SJSA1 (cell line): ENCODE results near the gene GNA12. TPM values are rescaled to one million over a fixed set of nuclear protein-coding genes. Genes with fewer than 3 reads are reported as not detected.

Experiments
- DNase-seq, 2 experiments: peaks; one replicate each; pipeline ENCODE4 v3.0.0-alpha.2; 2015 to 2020; ENCODE audit warnings: low spot score in 2 of 2, low read depth in 1 of 2
- H3K27ac ChIP-seq: fragments of 250-450 bp; sonication (Bioruptor Pico); 2 replicates; pipeline ENCODE4 v1.5.1; 2020; ENCODE audit warnings: mild to moderate bottlenecking, moderate library complexity
- H3K27me3 ChIP-seq: fragments of 250-450 bp; sonication (Bioruptor Pico); replicated peaks from 2 replicates; pipeline ENCODE4 v1.5.1; 2020; ENCODE audit warnings: mild to moderate bottlenecking, moderate library complexity
- H3K36me3 ChIP-seq: fragments of 250-450 bp; sonication (Bioruptor Pico); 2 replicates; pipeline ENCODE4 v1.5.1; 2020; ENCODE audit warnings: mild to moderate bottlenecking
- H3K4me1 ChIP-seq: fragments of 250-450 bp; sonication (Bioruptor Pico); replicated peaks from 2 replicates; pipeline ENCODE4 v1.6.1; 2021; ENCODE audit warnings: mild to moderate bottlenecking
- H3K4me3 ChIP-seq: fragments of 250-450 bp; sonication (Bioruptor Pico); 2 replicates; pipeline ENCODE4 v1.5.1; 2020; ENCODE audit warnings: mild to moderate bottlenecking
- H3K9me3 ChIP-seq: fragments of 250-450 bp; sonication (Bioruptor Pico); replicated peaks from 2 replicates; pipeline ENCODE4 v1.5.1; 2020; ENCODE audit warnings: mild to moderate bottlenecking
- total RNA-seq: library from RNA; depleted of rRNA; stranded (reverse); fragments of >200 nt; shearing (Covaris generic); gene quantifications from 2 replicates; pipeline ENCODE4 v1.2.3, GENCODE V29; 2014

Gene GNA12
- total RNA-seq, 1 experiment from 2014 or later = 31.2 TPM

DNA sequence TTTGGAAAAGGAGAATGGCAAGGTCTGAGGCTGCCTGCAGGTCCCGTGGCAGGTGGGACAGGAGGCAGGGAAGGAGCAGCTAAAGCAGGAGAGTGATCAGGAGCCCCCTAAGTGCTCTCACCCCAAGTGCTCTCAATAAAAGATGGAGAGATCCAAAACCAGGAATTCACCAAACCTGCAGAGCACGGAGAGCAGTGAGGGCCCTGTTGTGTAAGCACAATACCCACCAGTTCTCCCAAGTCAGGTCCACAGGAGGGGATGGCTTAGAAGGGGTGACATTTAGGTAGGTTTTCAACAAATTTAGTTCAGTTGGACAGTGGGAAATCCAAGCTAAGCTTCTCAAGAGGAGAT is 40.8 kb downstream of the GNA12 start:
- Histone ChIP-seq H3K4me1 (peaks cover 39% of the 10 kb centered on the region), H3K9me3 (no peaks in the 10 kb centered on the region), H3K36me3 (peaks cover 8% of the 10 kb centered on the region; the same call in 1 of the 2 replicates), H3K27ac (peak overlapping the region; percentile 89), H3K27me3 (no peaks in the 10 kb centered on the region), H3K4me3 (no peak overlapping the region)
- DNase-seq = no peak

DNA sequence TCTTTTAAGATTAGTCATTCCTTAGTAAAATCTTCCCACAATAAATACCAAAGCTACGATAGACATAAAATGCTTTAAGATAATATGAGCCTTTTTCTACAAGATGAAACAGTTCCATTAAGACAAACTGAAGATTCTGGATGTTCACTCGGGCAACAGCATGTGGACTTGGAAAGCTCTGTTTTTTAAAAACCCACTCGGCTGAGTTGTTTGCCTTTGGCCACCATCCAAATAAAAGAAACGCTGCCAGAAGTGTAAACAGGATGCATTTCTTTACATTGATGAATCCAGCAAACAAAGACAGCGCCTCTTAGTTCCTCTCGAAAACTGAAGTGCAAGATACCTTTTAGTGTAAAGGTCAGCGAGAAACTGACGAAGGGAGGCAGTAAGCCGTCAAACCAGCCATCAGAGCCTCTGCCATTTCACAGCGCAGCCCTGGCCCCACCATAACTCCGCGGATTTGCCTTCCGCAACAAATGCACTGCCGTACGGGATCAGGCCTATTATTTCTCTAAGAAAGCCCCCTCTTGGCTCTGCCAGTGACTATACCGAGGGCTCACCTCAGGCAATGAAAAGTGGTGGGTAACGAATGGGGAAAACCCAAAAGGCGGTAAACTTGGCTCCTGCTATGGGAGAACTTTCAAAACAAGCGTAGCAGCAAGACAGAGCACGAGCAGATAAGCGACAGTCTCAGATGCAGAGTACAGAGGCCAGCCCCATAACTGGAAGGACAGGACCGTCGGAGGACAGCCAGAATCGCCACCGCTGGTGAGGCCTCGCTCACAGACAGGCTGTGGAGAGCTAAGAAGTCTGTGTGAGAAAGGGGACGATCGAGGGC is 41.4 kb downstream of the GNA12 start:
- peak overlapping the region; percentile 89 for H3K27ac ChIP-seq
- H3K4me1 ChIP-seq = peaks cover 44% of the 10 kb centered on the region
- H3K27me3 ChIP-seq = no peaks in the 10 kb centered on the region
- H3K4me3 ChIP-seq = no peak overlapping the region
- peak in 1 of 2 experiments; percentile 69 for DNase-seq
- no peaks in the 10 kb centered on the region for H3K9me3 ChIP-seq
- peaks cover 8% of the 10 kb centered on the region; the same call in 1 of the 2 replicates for H3K36me3 ChIP-seq

DNA sequence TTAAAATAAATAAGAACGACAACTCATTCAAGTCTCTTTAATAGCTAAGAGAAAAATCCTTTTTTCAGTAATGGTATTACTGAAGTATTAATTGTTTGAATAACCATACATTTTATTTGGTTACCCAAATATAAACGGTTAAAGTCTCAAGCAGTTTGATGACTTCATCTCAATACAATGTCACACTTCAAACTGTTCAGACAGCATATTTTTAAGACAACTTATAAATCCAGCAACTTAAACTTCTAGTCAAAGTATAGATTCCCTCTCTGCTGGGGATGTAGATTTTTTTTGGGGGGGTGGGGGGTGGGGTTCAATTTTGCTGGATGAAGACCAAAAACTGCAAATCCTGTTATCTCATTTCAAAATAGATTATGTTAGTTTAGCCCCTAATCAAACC is 42.0 kb downstream of the GNA12 start:
- DNase-seq = peak in 1 of 2 experiments; percentile 64
- Histone ChIP-seq H3K27me3 (no peaks in the 10 kb centered on the region), H3K36me3 (peaks cover 8% of the 10 kb centered on the region; the same call in 1 of the 2 replicates), H3K27ac (peak overlapping the region; percentile 89), H3K4me3 (no peak overlapping the region), H3K9me3 (no peaks in the 10 kb centered on the region), H3K4me1 (peaks cover 44% of the 10 kb centered on the region)

DNA sequence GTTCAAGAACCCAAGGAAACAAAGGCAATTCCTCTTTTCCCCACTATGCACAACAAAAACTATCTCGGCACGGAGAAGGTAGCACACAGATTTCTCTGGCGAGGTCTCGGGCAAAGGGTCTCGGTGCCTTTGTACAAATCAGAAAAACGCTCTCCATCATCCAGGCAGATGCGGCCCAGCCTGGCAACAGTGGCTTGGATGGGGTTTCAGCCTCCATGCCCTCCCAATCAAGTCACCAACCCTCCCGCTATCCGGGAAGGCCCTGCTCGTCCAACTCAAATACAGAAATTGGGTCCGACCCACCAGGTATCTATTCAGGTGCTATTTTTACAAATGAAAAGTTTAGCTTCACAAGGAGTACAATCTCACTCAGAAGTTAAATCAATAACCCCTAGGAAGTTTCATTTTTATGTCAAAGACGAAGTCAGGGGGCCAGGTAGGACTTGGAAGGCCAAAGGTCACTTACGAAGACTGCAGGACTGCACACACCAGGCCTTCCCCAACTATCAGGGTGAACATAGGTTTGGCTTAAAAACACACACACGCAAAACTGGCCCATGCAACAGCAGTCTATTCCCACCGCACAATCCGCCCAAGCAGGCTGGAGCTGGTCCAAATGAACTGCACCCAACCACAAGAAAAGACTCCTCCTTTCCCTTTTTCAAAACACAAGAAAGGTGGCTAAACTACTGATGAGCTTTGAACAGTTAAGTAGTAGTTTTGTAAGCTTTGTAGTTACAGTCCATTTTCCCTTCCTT is 43.0 kb downstream of the GNA12 start:
- Histone ChIP-seq H3K4me1 (peaks cover 44% of the 10 kb centered on the region), H3K27me3 (no peaks in the 10 kb centered on the region), H3K9me3 (no peaks in the 10 kb centered on the region), H3K4me3 (no peak overlapping the region), H3K27ac (peak overlapping the region; percentile 89), H3K36me3 (peaks cover 8% of the 10 kb centered on the region; the same call in 1 of the 2 replicates)
- peak in 1 of 2 experiments; percentile 46 for DNase-seq

DNA sequence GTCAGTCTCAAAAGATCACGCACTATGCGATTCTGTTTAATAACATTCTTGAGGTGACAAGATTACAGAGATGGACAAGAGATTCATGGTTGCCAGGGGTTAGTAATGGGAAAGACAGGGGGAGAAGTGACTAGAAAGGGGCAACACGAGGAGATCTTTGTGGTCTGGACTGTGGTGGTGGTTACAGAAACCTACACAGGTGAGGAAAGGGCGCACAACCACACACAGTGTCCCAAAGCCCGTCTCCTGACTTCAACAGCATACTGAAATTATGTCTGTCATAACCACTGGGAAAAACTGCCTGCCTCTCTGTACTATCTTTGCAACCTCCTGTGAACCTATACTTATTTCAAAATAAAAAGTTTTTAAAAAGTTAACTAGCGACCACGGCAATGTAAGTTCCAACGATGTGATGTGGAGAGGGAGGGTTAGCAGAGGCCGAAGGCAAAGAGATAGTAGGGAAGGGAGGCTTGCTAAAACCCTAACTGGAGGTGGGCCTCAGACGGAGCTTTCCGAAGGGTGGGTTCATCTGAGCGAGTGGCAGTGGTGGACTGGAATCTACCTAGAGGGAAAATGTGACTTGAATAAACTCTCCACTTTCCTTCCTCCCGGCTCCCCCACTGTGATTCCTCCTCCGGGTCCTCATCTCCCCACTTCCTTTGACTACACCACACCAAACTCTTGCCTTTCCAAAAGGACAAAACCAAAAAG is 43.7 kb downstream of the GNA12 start:
- H3K4me3 ChIP-seq = no peak overlapping the region
- no peaks in the 10 kb centered on the region for H3K9me3 ChIP-seq
- no peaks in the 10 kb centered on the region for H3K27me3 ChIP-seq
- no peak overlapping the region for H3K27ac ChIP-seq
- no peak for DNase-seq
- peaks cover 44% of the 10 kb centered on the region for H3K4me1 ChIP-seq
- H3K36me3 ChIP-seq = peaks cover 8% of the 10 kb centered on the region; the same call in 1 of the 2 replicates

DNA sequence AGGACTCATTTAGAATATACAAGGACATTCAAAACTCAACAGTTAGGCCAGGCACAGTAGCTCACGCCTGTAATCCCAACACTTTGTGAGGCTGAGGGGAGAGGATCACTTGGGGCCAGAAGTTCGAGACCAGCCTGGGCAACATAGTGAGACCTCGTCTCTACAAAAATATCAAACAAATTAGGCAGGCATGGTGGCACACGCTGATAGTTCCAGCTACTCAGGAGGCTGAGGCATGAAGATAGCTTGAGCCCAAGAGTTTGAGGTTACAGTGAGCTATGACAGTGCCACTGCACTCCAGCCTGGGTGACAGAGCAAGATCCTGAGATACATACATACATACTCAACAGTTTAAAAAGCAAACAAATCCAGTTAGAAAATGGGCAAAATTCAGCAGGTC is 44.9 kb downstream of the GNA12 start:
- Histone ChIP-seq H3K9me3 (no peaks in the 10 kb centered on the region), H3K4me3 (no peak overlapping the region), H3K27me3 (no peaks in the 10 kb centered on the region), H3K27ac (no peak overlapping the region), H3K4me1 (peaks cover 41% of the 10 kb centered on the region), H3K36me3 (peaks cover 17% of the 10 kb centered on the region)
- no peak for DNase-seq

DNA sequence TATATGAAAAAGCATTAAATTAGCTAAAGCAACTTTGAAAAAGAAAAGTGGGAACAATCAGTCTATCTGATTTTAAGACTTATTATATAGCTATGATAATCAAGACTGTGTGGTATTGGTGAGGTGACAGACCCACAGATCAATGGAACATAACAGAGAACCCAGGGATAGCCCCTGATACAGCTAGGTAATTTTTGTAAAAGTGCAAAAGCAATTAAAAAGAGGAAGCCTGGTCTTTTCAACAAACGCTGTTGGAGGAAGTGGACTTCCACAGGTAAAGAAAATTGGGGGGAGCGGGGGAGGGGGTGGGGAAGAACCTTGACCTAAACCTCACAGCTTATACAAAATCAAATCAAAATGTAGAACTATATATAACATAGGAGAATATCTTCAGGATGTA is 45.4 kb downstream of the GNA12 start:
- H3K9me3 ChIP-seq = no peaks in the 10 kb centered on the region
- no peak for DNase-seq
- no peak overlapping the region for H3K27ac ChIP-seq
- peaks cover 36% of the 10 kb centered on the region for H3K4me1 ChIP-seq
- no peaks in the 10 kb centered on the region for H3K27me3 ChIP-seq
- H3K4me3 ChIP-seq = no peak overlapping the region
- H3K36me3 ChIP-seq = peaks cover 23% of the 10 kb centered on the region

DNA sequence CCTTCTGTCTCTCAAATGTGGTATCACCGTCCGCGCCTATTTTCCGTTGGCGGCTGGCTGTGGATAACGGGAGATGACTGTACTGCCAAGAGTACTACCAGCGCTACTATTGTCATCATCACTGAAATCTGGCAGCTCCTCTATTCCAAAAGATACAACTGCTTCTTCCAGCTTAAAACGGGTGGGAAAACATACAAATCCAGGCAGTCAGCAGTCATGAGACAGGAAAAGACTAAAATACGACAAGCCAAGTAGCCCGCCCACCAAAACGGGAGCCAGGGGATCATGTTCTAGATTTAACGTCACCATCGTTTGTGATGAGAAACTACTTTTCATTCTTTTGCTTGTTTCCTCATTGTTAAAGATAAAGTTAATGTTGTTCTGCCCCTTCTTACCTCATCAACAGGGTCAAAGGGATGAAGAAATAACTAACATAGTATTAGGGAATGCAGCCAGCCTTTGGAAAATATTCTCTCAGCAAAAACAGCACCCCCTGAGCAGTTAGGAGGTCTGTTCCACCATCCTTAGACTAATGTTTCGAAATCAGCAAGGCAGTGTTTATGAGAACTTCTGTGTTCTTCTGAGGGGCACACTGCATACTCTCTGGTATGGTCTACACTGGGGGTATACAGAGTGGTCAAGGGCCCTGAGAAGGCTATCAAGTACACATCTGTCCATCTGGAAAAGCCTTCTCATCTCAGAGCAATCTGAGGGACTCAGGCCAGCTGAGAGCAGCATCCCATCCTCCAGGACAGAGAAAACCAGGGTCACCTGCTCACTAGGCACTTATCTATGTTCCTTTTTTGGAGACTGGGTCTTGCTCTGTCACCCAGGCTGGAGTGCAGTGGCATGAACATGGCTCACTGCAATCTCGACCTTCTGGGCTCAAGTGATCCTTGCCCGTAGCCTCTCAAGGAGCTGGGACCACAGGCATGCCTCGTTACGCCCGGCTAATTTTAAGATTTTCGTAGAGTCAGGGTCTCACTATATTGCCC is 47.5 kb downstream of the GNA12 start:
- Histone ChIP-seq H3K36me3 (peaks cover 35% of the 10 kb centered on the region), H3K9me3 (no peaks in the 10 kb centered on the region), H3K27me3 (no peaks in the 10 kb centered on the region), H3K4me3 (no peak overlapping the region), H3K27ac (no peak overlapping the region), H3K4me1 (peaks cover 15% of the 10 kb centered on the region)
- no peak for DNase-seq

DNA sequence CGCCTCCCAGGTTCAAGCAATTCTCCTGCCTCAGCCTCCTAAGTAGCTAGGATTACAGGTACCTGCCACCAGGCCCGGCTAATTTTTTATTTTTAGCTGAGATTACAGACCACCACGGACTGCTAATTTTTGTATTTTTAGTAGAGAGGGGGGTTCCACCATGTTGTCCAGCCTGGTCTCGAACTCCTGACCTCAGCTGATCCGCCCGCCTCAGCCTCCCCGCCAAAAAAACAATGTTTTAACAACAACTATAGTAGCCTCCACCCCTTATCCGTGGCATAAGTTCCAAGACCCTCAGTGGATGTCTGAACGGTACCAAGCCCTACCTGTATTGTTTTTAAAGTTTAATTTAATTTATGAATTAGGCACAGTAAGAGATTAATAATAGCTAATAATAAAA is 48.2 kb downstream of the GNA12 start:
- no peak for DNase-seq
- Histone ChIP-seq H3K27me3 (no peaks in the 10 kb centered on the region), H3K4me1 (peaks cover 8% of the 10 kb centered on the region), H3K9me3 (no peaks in the 10 kb centered on the region), H3K36me3 (peaks cover 41% of the 10 kb centered on the region), H3K27ac (no peak overlapping the region), H3K4me3 (no peak overlapping the region)

DNA sequence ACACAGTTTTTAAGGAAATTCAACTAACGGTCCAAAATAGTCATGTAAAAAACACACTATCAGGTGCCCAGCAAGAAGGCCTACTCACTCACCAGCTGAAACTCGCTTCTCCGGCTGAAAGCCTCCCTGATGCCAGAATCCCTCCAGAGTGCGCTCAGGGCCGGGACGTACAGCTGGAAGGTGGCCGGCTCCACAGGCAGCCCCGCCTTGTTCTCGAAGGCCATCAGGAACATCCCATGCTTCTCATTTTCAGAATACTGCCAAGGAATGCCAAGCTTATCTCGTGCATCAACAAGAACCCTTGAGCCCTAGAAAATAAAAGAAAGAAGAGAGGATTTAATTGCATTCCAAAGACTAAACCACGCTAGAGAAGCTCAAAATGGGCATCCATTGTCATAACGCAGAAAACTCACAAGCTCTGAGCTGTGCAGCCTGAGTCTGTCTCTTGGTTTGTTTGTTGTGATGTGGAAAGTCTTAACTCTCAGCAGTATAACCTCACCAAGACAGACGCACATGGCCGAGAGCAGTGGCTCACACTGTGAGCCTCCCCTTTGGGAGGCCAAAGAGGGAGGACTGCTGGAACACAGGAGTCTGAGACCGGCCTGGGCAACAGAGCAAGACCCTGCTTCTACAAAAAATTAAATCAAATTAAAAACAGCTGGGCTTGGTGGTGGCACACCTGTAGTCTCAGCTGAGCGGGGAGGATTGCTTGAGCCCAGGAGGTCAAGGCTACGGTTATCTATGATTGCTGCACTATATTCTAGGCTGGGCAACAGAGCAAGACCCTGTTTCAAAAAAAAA is 49.1 kb downstream of the GNA12 start:
- Histone ChIP-seq H3K27me3 (no peaks in the 10 kb centered on the region), H3K27ac (no peak overlapping the region), H3K4me3 (no peak overlapping the region), H3K9me3 (no peaks in the 10 kb centered on the region), H3K36me3 (peaks cover 47% of the 10 kb centered on the region), H3K4me1 (peaks cover 5% of the 10 kb centered on the region; the same call in 1 of the 2 replicates)
- no peak for DNase-seq

DNA sequence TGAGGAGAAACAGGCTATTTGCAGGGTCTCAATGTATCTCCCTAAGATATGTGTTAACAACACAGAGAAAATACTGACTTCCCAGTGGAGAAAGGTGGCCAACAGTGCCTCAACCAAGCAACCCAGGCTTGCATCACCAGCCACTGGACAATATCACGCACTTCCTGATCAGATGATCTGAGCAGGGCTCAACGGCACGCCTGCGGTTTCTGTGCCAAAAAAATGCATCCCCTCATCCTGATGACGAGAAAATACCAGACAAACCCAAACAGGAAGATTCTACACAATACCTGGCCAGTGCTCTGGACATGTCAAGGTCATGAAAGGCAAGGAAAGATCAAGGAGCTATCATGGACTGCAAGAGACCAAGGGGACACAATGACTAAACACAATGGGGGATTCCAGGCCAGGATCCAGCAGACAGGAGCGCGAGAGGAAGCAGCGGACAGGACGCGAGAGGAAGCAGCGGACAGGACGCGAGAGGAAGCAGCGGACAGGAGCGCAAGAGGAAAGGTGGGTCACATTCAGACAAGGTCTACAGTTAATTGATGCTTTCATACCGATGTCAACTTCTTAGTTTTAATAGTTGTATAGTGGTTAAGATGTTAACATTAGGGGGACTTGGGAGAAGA is 51.1 kb downstream of the GNA12 start:
- H3K27me3 ChIP-seq = no peaks in the 10 kb centered on the region
- no peaks in the 10 kb centered on the region for H3K9me3 ChIP-seq
- no peak overlapping the region for H3K4me3 ChIP-seq
- H3K27ac ChIP-seq = no peak overlapping the region
- H3K36me3 ChIP-seq = peaks cover 56% of the 10 kb centered on the region
- H3K4me1 ChIP-seq = peaks cover 2% of the 10 kb centered on the region; the same call in 1 of the 2 replicates
- no peak for DNase-seq

DNA sequence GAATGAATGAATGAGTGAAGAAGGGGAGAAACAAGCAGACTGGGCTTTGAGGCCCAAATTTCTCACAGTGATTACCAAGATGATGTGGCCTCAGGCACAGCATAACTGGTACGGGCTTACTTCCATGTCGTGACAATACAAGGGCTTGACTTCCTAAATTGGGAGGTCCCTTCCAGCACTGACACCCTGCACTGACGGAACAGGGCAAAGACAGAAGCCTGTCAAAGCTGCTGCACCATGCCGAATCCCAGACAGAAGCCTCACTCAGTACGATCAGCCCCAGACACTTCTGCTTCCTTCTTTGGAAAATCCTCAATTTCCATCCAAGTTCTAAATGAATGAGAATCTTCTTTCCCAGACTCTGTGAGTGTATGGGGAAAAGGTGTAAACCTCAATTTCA is 51.9 kb downstream of the GNA12 start:
- Histone ChIP-seq H3K36me3 (peaks cover 61% of the 10 kb centered on the region), H3K4me3 (no peak overlapping the region), H3K27me3 (no peaks in the 10 kb centered on the region), H3K9me3 (no peaks in the 10 kb centered on the region), H3K4me1 (no peaks in the 10 kb centered on the region), H3K27ac (no peak overlapping the region)
- DNase-seq = no peak
